Osteoblast (primary cell): Measurements from ENCODE around the gene SIPA1L3. TPM values are rescaled to one million over a fixed set of nuclear protein-coding genes. Genes with fewer than 3 reads are reported as not detected.

ENCODE experiments used
- DNase-seq: peaks from one replicate; pipeline ENCODE4 v3.0.0; 2011; ENCODE audit warnings: low spot score, mixed read lengths; ENCODE audit not compliant: insufficient read length; ENCODE audit errors: missing footprints
- H2AFZ ChIP-seq: 2 replicates; pipeline ENCODE4 v1.6.0; 2011; ENCODE audit warnings: mild to moderate bottlenecking, low read length
- H3K27ac ChIP-seq: 2 replicates; pipeline ENCODE4 v1.5.1; 2011; ENCODE audit warnings: mild to moderate bottlenecking, low read depth, low read length, moderate library complexity
- H3K27me3 ChIP-seq: 2 replicates; pipeline ENCODE4 v1.6.0; 2012; ENCODE audit warnings: mild to moderate bottlenecking, control low read depth, inconsistent platforms, low read length, moderate library complexity; ENCODE audit not compliant: insufficient read depth
- H3K36me3 ChIP-seq: 2 replicates; pipeline ENCODE4 v1.5.1; 2011; ENCODE audit warnings: mild to moderate bottlenecking, low read length, control low read depth, moderate library complexity; ENCODE audit not compliant: insufficient read depth
- H3K4me1 ChIP-seq: 2 replicates; pipeline ENCODE4 v1.5.1; 2011; ENCODE audit warnings: mild to moderate bottlenecking, low read length, control low read depth, moderate library complexity; ENCODE audit not compliant: insufficient read depth
- H3K4me2 ChIP-seq: 2 replicates; pipeline ENCODE4 v1.6.0; 2011; ENCODE audit warnings: mild to moderate bottlenecking, low read length; ENCODE audit not compliant: insufficient read depth
- H3K4me3 ChIP-seq: fragments of 200-600 bp; sonication (generic); 3 replicates; pipeline ENCODE4 v1.5.1; 2012; ENCODE audit warnings: mild to moderate bottlenecking, low read length, inconsistent platforms; ENCODE audit not compliant: insufficient read depth
- H3K79me2 ChIP-seq: 2 replicates; pipeline ENCODE4 v1.6.0; 2012; ENCODE audit warnings: mild to moderate bottlenecking, low read length, control low read depth, inconsistent platforms; ENCODE audit not compliant: insufficient read depth
- H3K9me3 ChIP-seq: 2 replicates; pipeline ENCODE4 v1.5.1; 2011; ENCODE audit warnings: low read depth, low read length, control low read depth
- H4K20me1 ChIP-seq: 2 replicates; pipeline ENCODE4 v1.6.0; 2012; ENCODE audit warnings: mild to moderate bottlenecking, low read length, control low read depth; ENCODE audit not compliant: insufficient read depth
- total RNA-seq: library from RNA; depleted of rRNA; stranded (reverse); fragments of >200 nt; gene quantifications from 2 replicates; pipeline ENCODE4 v1.2.3, GENCODE V29; 2012
- TF ChIP-seq, protein P1 (sequence below): IDR thresholded peaks from 2 replicates; pipeline ENCODE4 v1.5.1; 2011; ENCODE audit warnings: mild to moderate bottlenecking, low read depth, low read length, moderate library complexity; ENCODE audit errors: extremely low read depth

The SIPA1L3 gene
- total RNA-seq, 1 donor, result 17.4 TPM

- Histone ChIP-seq H3K4me1 (peaks cover 33% of the 10 kb centered on the region), H3K9me3 (no peaks in the 10 kb centered on the region), H3K27me3 (no peaks in the 10 kb centered on the region), H3K4me2 (no peak overlapping the region), H3K36me3 (peaks cover 6% of the 10 kb centered on the region), H3K79me2 (peaks cover 73% of the 10 kb centered on the region), H3K27ac (peak overlapping the region; percentile 4), H4K20me1 (no peaks in the 10 kb centered on the region), H3K4me3 (no peak overlapping the region), H2AFZ (no peak overlapping the region)
- DNase-seq, result no peak
- TF ChIP-seq, protein P1, sequence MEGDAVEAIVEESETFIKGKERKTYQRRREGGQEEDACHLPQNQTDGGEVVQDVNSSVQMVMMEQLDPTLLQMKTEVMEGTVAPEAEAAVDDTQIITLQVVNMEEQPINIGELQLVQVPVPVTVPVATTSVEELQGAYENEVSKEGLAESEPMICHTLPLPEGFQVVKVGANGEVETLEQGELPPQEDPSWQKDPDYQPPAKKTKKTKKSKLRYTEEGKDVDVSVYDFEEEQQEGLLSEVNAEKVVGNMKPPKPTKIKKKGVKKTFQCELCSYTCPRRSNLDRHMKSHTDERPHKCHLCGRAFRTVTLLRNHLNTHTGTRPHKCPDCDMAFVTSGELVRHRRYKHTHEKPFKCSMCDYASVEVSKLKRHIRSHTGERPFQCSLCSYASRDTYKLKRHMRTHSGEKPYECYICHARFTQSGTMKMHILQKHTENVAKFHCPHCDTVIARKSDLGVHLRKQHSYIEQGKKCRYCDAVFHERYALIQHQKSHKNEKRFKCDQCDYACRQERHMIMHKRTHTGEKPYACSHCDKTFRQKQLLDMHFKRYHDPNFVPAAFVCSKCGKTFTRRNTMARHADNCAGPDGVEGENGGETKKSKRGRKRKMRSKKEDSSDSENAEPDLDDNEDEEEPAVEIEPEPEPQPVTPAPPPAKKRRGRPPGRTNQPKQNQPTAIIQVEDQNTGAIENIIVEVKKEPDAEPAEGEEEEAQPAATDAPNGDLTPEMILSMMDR, result no peak
Measured at GRCh38 chr19:37994823-37995130, 87.8 kb downstream of the SIPA1L3 start.

DNA sequence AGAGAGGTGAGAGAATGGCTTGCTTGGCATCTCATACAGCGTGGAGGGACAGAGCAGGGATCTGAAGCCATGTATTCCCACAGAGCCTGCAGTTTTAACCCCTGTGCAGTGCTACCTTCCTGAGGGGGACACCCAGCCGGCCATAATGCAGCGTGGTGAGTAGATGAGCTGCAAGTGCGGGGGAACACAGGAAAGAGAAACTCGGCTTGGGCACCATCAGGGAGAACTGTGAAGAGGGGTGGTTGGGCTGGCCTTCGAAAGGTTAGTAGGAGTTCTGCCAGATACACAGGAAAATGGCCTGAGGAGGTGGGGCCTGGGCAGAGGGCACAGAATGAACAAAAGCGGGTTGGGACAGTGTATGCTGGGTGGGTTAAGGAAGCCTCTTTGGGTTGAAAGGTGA lies 88.3 kb downstream of the SIPA1L3 start:
- H3K27me3 ChIP-seq, result no peaks in the 10 kb centered on the region
- H4K20me1 ChIP-seq, result no peaks in the 10 kb centered on the region
- TF ChIP-seq, protein P1, result no peak
- no peaks in the 10 kb centered on the region for H3K9me3 ChIP-seq
- H3K27ac ChIP-seq, result peak overlapping the region; percentile 4
- peaks cover 71% of the 10 kb centered on the region for H3K79me2 ChIP-seq
- no peak overlapping the region for H3K4me2 ChIP-seq
- H3K4me1 ChIP-seq, result peaks cover 35% of the 10 kb centered on the region
- H3K36me3 ChIP-seq, result peaks cover 6% of the 10 kb centered on the region
- DNase-seq, result no peak
- H2AFZ ChIP-seq, result no peak overlapping the region
- no peak overlapping the region for H3K4me3 ChIP-seq

DNA sequence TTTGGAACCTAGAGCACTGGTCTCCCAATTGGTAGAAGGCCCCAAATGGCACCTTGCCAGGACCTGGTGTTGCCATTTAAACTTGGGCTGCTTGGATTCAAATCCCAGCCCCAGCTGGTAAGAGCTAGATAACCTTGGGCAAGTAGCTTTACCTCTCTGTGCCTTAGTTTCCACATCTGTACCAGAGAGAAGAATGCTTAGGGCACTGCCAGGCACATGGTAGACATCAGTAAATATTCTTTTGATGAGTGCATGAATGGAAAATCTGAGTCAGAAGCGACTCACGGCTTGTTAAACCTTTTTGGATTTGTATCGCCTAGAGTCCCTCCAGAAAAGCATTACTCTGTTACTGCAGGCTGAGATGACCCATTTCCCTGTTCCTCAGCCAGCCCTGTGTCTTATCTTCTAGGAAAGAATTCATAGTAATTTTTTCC lies 90.9 kb downstream of the SIPA1L3 start:
- no peaks in the 10 kb centered on the region for H3K9me3 ChIP-seq
- H3K27me3 ChIP-seq, result no peaks in the 10 kb centered on the region
- peak; percentile 77 for DNase-seq
- H3K4me1 ChIP-seq, result peaks cover 33% of the 10 kb centered on the region
- TF ChIP-seq, protein P1, result no peak
- no peak overlapping the region for H3K4me2 ChIP-seq
- peaks cover 57% of the 10 kb centered on the region for H3K79me2 ChIP-seq
- H3K4me3 ChIP-seq, result no peak overlapping the region
- H3K36me3 ChIP-seq, result peaks cover 6% of the 10 kb centered on the region
- no peaks in the 10 kb centered on the region for H4K20me1 ChIP-seq
- no peak overlapping the region for H2AFZ ChIP-seq
- H3K27ac ChIP-seq, result peak overlapping the region; percentile 100

GRCh38 chr19:37998801-37999308 lies 91.8 kb downstream of the SIPA1L3 start:
- no peaks in the 10 kb centered on the region for H3K9me3 ChIP-seq
- TF ChIP-seq, protein P1, result no peak
- peaks cover 50% of the 10 kb centered on the region for H3K79me2 ChIP-seq
- peak overlapping the region; percentile 18 for H3K4me3 ChIP-seq
- no peaks in the 10 kb centered on the region for H4K20me1 ChIP-seq
- H3K27me3 ChIP-seq, result no peaks in the 10 kb centered on the region
- H3K36me3 ChIP-seq, result peaks cover 6% of the 10 kb centered on the region
- no peak for DNase-seq
- peaks cover 40% of the 10 kb centered on the region for H3K4me1 ChIP-seq
- H2AFZ ChIP-seq, result no peak overlapping the region
- peak overlapping the region; percentile 69 for H3K4me2 ChIP-seq
- H3K27ac ChIP-seq, result peak overlapping the region; percentile 100
